ENCODE data around the gene APOL6.
"Not testable (repeated sequence)": the region's sequence is repeated elsewhere in the genome, so short reads cannot be mapped to it uniquely, and the experiment has no call there.

Gene APOL6

DNA sequence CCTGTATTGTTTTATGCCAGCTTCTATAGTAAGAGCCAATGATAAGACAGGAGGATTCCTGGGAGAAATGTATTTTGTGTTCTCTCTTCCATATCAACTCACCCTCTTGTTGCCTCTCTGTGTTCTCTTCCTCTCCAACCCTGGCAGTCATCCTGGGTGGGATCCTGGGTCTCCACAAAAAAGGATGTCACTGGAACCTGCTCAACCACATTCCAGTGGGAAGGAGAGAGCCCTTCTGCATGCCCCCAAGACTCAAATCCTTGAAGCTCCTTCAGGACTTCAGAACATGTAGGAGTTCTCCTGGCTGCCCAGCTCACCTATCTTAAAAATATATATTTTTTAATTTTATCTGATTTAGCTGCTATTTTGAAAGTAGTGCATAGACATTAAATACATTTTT is 26.1 kb downstream of the APOL6 start:
- CTCF ChIA-PET, result no interaction called here
- DNase-seq (ENCODE audit: extremely low spot score), result no peak
- POLR2A ChIA-PET, result no interaction called here
- TF ChIP-seq ELF4 (IDR thresholded peaks at IDR 0.05), result no peak
- TF ChIP-seq CTBP1 (IDR thresholded peaks at IDR 0.05; ENCODE audit: borderline replicate concordance), result no peak

DNA sequence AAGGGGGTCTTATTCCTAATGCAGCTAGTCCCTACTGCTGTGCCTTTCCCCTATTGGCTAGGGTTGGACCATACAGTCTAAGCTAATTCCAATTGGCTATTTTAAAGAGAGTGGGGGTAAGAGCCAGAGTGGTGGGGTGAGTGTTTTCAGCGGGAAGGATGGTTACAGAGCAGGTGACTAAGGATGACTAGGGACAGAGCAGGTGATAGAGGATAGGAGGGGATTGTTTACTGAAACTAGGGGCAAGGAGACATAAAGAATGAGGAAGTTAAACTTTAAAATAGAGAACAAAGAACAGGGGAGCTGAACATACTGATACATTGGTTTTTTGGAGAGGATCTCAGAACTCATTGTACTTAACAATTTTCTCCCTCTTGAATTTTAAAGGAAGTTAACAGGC is 27.8 kb downstream of the APOL6 start:
- POLR2A ChIA-PET; CTCF ChIA-PET; DNase-seq (ENCODE audit: extremely low spot score): not testable (repeated sequence)

DNA sequence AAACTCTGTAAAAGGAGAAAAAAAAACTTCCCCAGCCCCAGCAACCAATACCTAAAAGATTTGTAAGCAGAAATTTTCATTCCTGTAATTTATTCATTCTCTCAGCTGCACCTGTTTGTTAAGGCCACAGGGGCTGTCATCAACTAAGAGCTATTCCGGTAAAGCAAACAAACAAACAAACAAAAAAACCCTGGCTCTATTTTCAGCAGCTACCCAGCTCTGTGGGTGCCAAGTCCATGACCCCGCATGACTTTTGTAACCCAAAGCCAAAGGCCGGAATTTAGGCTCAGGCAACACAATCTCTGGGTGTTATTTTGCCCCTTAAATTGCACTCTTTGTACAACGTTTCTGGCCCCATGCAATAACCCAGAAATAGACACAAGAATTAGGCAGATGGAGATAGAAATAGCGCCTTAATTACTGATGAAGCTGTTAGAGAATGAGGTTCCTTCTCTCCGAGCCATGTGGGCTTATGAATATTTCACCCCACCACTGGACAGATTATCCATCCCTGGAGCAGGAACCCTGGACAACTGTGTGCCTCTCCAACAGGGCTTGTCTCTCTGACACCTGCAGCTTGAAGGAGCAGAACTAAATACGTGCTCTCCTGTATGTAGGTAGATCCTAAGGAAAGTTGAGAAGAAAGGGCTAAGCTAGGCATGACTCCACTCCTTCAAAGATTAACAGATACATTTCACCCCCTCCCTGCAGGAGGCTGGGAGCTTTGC is 29.4 kb downstream of the APOL6 start:
- TF ChIP-seq FOXA1 (IDR thresholded peaks at IDR 0.05), result no peak
- no peak for TF ChIP-seq SUZ12 (IDR thresholded peaks at IDR 0.05)
- TF ChIP-seq FOXM1 (IDR thresholded peaks at IDR 0.05; ENCODE audit: borderline replicate concordance), result no peak
- TF ChIP-seq CTBP1 (IDR thresholded peaks at IDR 0.05; ENCODE audit: borderline replicate concordance), result no peak
- no peak for TF ChIP-seq HDGF (IDR thresholded peaks at IDR 0.05; ENCODE audit: borderline replicate concordance)
- TF ChIP-seq FOXK2 (IDR thresholded peaks at IDR 0.05), result no peak
- TF ChIP-seq L3MBTL2 (conservative IDR thresholded peaks at IDR 0.05), result no peak
- TF ChIP-seq LEF1 (IDR thresholded peaks at IDR 0.05; ENCODE audit: borderline replicate concordance), result no peak
- TF ChIP-seq, protein P1, sequence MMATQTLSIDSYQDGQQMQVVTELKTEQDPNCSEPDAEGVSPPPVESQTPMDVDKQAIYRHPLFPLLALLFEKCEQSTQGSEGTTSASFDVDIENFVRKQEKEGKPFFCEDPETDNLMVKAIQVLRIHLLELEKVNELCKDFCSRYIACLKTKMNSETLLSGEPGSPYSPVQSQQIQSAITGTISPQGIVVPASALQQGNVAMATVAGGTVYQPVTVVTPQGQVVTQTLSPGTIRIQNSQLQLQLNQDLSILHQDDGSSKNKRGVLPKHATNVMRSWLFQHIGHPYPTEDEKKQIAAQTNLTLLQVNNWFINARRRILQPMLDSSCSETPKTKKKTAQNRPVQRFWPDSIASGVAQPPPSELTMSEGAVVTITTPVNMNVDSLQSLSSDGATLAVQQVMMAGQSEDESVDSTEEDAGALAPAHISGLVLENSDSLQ (IDR thresholded peaks at IDR 0.05), result no peak
- no peak for TF ChIP-seq BHLHE40 (IDR thresholded peaks at IDR 0.05; ENCODE audit: borderline replicate concordance)
- no peak for TF ChIP-seq ZNF384 (IDR thresholded peaks at IDR 0.05)
- no peak for TF ChIP-seq SP1 (IDR thresholded peaks at IDR 0.05)
- TF ChIP-seq TARDBP (IDR thresholded peaks at IDR 0.05), result no peak
- TF ChIP-seq ARNT (IDR thresholded peaks at IDR 0.05), result no peak
- no peak for DNase-seq (ENCODE audit: extremely low spot score)
- ChIA-PET CTCF (no interaction called here), POLR2A (no interaction called here)

DNA sequence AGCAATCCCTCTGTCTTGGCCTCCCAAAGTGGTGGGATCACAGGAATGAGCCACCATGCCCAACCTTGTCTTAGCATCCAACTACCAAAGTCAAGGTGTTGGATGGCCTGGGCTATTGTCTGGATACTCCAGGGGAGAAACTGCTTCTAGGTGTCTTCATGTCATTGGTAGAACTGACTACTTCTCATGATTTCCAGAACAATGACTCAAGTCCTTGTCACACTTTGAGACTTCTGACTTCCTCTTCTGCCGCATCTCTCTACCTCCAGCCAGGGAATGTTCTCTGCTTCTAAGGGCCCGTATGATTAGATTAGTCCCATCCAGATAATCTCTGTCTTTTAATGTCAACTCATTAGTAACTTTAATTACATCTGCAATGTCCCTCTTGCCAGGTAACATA is 30.6 kb downstream of the APOL6 start:
- CTCF ChIA-PET, result no interaction called here
- POLR2A ChIA-PET, result no interaction called here
- TF ChIP-seq LEF1 (IDR thresholded peaks at IDR 0.05; ENCODE audit: borderline replicate concordance), result no peak
- TF ChIP-seq NFRKB (IDR thresholded peaks at IDR 0.05), result no peak
- no peak for TF ChIP-seq ELF4 (IDR thresholded peaks at IDR 0.05)
- no peak for DNase-seq (ENCODE audit: extremely low spot score)

DNA sequence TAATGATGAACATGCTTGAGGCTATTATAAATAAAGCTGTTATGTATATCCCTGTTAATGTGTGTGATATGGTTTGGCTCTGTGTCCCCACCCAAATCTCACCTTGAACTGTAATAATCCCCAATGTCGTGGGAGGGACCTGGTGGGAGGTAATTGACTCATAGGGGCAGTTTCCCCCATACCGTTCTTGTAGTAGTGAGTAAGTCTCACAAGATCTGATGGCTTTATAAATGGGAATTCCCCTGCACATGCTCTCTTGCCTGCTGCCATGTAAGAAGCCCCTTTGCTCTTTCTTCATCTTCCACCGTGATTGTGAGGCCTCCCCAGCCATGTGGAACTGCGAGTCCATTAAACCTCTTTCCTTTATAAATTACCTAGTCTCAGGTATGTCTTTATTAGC is 31.2 kb downstream of the APOL6 start:
- DNase-seq (ENCODE audit: extremely low spot score); CTCF ChIA-PET; POLR2A ChIA-PET: not testable (repeated sequence)

DNA sequence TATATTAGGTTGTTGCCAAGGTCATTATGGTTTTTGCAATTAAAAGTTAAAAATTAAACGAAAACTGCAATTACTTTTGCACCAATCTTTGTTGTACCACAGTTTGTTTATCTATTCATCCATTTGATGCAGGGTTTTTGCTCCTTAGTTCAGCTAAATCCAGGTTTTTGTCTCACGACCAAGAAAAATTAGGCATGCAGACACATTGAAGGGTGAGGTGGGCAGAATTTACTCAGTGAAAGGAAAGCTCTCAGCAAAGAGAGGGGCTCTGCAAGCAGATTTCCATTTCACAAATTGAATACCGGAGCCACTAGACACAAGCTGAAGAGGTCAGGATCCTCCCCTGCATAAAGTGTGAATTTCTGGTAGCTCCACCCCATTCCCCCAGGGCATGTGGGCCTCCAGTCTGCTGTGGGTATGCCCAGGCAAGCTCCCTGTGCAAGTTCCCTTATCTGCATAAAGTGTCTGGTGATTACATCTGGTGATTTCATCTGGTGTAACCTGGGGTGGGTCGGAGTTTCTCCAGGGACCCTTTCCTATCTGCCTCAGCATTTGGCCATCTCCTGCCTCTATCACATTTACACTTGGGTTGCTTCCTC is 33.3 kb downstream of the APOL6 start:
- POLR2A ChIA-PET, result no interaction called here
- TF ChIP-seq FOXA1 (IDR thresholded peaks at IDR 0.05) (no peak), TARDBP (IDR thresholded peaks at IDR 0.05) (no peak), L3MBTL2 (conservative IDR thresholded peaks at IDR 0.05) (no peak), NFRKB (IDR thresholded peaks at IDR 0.05) (no peak)
- no peak for DNase-seq (ENCODE audit: extremely low spot score)
- CTCF ChIA-PET, result no interaction called here

DNA sequence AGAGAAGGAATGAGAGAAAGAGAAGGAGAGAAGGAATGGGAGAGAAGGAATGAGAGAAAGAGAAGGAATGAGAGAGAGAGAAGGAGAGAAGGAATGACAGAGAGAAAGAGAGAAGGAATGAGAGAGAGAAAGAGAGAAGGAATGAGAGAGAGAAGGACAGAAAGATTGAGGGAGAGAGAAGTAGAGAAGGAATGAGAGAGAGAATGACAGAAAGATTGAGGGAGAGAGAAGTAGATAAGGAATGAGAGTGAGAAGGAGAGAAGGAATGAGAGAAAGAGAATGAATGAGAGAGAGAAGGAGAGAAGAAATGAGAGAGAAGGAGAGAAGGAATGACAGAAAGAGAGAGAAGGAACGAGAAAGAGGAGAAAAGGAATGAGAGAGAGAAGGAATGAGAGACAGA is 35.3 kb downstream of the APOL6 start:
- ChIA-PET CTCF (interaction anchor here (0.7 to 1.4 kb wide), 2 partner anchors 20 to 35 kb away, joined by 3 to 4 read pairs; partner anchors contain the start of gene APOL6), POLR2A (no interaction called here)
- TF ChIP-seq CTBP1 (IDR thresholded peaks at IDR 0.05; ENCODE audit: borderline replicate concordance) (no peak), LEF1 (IDR thresholded peaks at IDR 0.05; ENCODE audit: borderline replicate concordance) (no peak), L3MBTL2 (conservative IDR thresholded peaks at IDR 0.05) (no peak), TARDBP (IDR thresholded peaks at IDR 0.05) (no peak; the same call in 1 of the 2 replicates), ELF4 (IDR thresholded peaks at IDR 0.05) (no peak)
- DNase-seq (ENCODE audit: extremely low spot score), result no peak

DNA sequence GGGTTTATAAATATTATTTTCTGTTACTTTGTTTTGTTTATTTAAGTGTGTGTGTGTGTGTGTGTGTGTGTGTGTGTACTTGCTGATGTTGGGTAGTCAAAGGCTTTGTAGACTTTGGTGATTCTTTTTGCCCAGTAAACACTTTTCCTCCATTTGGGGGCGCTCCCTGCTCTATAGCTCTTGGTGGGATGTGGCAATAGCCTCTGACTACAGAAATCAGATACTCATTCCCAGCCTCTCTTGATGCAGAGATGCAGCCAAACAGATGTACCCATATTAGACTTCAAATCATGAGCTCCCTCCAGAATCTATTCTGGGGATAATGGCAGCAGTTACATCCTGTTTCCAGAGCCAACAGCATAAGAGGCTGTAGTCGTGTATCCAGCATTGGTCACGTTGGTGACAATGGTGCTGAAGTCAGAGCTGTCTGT is 36.0 kb downstream of the APOL6 start:
- DNase-seq (ENCODE audit: extremely low spot score), result no peak
- CTCF ChIA-PET, result interaction anchor here (0.6 to 1.4 kb wide), 7 partner anchors 21 to 424 kb away, joined by 3 to 10 read pairs (median 4); partner anchors contain the start of gene APOL6
- no peak for TF ChIP-seq CTBP1 (IDR thresholded peaks at IDR 0.05; ENCODE audit: borderline replicate concordance)
- TF ChIP-seq ZNF384 (IDR thresholded peaks at IDR 0.05), result no peak
- no peak for TF ChIP-seq ELF4 (IDR thresholded peaks at IDR 0.05)
- TF ChIP-seq HDGF (IDR thresholded peaks at IDR 0.05; ENCODE audit: borderline replicate concordance), result no peak
- TF ChIP-seq TARDBP (IDR thresholded peaks at IDR 0.05), result no peak
- no peak for TF ChIP-seq FOXK2 (IDR thresholded peaks at IDR 0.05)
- TF ChIP-seq FOXA1 (IDR thresholded peaks at IDR 0.05), result no peak
- no peak for TF ChIP-seq L3MBTL2 (conservative IDR thresholded peaks at IDR 0.05)
- no peak for TF ChIP-seq FOXM1 (IDR thresholded peaks at IDR 0.05; ENCODE audit: borderline replicate concordance)
- no peak for TF ChIP-seq SP1 (IDR thresholded peaks at IDR 0.05)
- TF ChIP-seq, protein P1 (IDR thresholded peaks at IDR 0.05), result no peak
- POLR2A ChIA-PET, result interaction anchor here (0.9 kb wide), 1 partner anchor 231 kb away, joined by 3 read pairs; no protein-coding TSS in a partner anchor
